NCI-H2029 treated with DMSO at 0.1 percent for 48 hours (cell line): ENCODE data around the gene SIL1.
"Not testable (repeated sequence)": the region's sequence is repeated elsewhere in the genome, so short reads cannot be mapped to it uniquely, and the experiment has no call there.

ENCODE experiments used
- DNase-seq: peaks from one replicate; lab custom pipeline; 2025; lab: John Stamatoyannopoulos, UW

The SIL1 gene

DNA sequence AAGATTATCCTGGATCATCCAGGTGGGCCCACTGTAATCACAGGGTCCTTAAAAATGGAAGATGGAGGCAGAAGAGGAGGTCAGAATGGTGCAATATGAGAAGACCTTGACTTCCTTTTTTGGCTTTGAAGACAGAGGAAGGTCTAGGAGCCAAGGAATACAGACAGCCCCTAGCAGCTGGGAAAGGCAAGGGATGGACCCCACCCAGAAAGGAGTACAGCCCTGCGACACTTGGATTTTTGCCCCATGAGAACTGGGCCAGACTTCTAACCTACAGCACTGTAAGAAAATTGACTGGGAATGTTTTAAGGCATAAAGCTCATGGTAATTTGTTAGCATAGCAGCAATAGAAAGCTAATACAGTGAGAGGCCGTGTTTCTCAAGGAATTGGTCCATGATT lies 256.1 kb downstream of the SIL1 start:
- no peak for DNase-seq

DNA sequence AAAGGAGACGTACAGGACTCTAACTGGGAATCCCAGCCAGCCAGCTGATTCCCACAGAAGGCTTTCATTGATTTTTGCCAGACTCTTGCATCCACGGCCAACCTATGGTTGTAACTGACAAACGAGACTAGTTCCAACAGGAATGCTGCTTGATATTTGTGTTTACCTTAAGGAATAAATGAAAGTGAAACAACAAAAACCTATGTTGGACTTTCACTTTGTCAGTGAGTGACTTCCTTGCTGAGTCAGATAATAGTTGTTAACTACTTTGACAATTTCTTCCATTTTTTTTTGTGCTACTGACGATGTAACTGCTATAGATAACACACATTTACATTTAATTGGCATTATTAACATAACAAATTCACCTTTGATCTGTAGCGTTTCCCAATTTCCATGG lies 259.6 kb downstream of the SIL1 start:
- no peak for DNase-seq

DNA sequence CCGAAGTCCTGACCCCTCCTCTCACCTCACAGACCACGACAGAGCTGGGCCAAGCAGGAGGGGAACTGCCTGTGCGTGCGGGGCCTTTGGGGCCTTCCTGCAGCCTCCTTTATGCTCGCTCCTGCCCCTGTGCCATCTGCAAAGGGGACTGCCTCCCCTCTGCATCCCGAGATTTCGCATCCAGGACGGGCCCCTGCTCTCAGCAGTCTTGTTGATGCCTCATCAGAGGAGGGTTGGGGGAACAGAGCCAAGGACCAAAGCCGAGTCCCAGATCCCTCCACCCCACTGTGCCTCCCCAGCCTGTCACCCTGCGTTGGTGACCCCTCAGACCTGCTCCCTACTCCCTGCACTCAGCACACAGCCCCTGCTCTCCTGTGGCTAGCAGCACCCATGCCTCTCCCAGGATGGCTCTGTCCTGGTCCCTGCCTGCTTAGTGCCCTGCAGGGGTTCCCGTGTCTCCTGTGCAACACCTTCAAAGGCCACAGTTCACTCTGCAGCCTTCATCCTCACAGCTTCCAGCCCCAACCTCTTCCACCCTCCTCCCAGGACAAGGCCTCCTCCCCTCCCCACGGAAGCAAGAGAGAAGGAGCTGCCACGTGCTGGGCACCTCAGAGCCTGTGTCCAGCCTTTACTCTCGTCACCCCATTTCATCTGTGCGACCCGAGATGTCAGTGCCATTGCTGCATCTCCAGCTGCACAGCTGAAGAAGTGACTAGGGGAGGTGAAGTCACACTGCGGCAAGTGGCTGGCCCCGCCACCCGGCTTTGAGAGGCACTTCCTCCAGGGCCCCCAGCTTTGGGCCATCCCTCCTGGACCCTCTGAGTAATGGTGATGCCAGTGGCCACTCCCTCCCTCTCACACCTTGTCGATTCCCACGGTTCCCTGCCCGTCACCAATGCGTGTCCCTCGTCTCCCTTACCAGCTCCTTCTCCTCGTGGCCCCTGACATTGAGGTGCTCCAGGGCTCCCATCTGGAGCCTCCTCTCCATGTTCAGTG lies 260.5 kb downstream of the SIL1 start:
- no peak for DNase-seq

DNA sequence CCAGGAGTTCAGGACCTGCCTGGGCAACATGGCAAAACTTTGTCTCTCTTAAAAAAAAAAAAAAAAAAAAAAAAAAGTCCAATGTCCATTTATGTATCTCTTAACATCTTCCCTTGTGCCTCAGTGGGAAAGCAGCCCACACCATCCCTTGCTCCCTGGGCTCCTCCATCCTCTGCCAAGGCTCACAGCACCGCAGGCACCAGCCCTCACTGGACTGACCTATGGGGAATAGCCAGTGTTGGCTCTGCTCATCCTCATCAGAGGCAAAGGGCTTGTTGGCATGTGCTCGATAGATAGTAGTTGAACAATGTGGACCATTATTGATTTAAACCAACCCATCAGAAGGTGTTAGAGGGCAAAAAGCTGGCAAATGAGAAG lies 261.2 kb downstream of the SIL1 start:
- no peak for DNase-seq

DNA sequence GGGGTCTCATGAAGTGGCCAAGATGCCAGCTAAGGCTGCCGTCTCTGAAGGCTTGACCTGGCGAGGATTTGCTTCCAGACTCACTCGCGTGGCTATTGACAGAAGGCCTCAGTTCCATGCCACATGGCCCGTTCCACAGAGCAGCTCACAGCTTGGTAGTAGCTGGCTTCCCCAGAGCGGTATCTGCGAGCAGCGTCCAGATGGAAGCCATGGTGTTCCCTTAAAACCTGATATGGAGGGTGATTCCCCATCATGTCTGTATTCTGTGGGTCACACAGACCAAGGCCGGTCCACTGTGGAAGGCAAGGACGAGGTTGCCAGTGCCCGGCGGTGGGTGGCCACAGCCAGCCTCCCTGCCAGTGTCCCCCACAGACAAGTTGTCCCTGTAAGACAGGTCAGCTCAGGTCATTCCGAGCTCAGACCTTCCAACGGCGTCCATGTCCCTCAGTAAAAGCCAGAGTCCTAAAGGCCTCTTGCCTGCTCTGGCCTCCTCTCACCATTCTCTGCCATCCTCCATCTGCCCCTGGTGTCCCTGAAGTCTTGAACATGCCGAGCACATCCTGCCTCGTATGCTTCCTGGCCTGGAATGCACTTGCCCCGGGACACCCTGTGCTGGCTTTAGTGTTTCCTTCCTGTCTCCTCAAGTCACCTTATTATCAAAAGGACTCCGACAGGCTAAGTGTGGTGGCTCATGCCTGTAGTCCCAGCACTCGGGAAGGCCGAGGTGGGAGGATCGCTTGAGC lies 261.8 kb downstream of the SIL1 start:
- no peak for DNase-seq

DNA sequence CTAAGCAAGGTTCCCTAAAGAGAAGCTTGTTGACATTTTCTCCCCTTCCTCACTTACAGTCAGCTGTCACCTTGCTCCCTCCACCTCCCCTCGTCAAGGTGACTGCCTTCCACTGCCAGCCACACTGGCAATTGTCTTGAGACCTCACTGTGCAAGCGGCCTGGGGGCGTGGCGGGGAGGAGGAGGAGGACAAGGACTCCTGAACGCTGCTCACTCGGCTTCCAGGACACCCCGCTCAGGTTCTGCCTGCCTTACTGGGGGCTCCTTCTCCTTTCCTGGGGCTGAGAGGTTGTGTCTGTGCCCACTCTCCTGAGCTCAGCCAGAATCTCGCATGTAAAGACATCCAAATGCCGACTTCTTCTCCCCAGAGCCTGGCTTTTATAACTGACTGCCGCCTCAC lies 262.7 kb downstream of the SIL1 start:
- no peak for DNase-seq

DNA sequence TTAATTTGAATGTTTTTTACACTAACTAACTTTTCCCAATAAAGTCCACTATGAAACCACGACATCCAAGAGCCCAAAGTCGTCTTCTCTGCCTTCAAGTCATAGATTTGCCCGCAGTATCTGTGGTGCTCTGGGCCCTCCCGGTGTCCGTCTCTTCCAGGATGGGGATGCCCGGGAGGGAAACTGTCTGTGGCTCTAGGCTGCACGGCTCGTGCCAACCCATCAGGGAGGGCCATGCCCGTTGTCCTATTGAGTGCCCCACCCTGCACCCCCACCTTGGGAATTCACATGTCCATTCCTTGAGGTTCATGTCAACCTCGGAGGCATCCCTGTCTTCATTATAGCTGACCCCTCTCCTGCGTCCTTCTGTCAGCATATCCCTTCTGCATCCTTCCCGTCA lies 263.2 kb downstream of the SIL1 start:
- DNase-seq = no peak

DNA sequence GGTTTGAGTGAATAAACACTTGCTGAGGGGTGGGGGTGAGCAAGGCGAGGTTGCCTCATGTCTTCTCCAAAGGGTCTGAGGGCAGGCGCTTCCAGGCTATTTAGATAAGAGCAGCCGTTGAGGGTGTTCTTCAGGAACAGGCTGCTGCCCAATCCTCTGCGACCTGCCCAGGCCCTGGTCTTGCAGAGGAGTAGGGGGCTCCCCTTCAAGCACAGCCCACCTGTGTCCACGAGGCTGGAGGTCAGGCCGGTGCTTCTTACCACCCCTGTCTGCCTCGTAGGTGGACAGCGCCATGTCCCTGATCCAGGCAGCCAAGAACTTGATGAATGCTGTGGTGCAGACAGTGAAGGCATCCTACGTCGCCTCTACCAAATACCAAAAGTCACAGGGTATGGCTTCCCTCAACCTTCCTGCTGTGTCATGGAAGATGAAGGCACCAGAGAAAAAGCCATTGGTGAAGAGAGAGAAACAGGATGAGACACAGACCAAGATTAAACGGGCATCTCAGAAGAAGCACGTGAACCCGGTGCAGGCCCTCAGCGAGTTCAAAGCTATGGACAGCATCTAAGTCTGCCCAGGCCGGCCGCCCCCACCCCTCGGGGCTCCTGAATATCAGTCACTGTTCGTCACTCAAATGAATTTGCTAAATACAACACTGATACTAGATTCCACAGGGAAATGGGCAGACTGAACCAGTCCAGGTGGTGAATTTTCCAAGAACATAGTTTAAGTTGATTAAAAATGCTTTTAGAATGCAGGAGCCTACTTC lies 264.5 kb downstream of the SIL1 start:
- no peak for DNase-seq

DNA sequence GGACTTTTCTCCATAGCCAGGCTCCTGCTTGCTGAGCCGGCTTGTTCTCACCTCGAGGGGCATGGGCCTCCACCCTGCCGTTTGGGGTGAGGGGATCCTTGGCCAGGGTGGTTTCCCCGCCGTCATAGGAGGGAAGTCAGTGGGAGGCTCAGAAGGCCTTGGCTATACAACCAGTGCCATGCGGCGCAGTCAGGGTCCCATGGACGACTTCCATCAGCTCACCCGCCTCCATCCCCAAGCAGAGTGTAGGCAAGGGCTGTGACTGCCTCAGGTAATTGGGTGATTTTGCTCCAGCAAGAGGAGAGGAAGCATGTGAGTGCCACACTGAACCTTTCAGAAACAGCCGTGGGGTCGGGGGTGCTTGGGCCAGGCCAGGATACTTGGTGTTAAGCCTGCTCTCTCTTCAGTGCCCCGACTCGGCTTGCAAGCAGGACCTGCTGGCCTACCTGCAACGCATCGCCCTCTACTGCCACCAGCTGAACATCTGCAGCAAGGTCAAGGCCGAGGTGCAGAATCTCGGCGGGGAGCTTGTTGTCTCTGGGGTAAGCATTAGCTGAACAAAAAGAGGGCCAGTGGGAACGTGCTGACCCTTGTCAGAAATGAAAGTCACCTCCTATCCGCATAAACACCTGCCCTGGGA lies 265.9 kb downstream of the SIL1 start:
- no peak for DNase-seq

DNA sequence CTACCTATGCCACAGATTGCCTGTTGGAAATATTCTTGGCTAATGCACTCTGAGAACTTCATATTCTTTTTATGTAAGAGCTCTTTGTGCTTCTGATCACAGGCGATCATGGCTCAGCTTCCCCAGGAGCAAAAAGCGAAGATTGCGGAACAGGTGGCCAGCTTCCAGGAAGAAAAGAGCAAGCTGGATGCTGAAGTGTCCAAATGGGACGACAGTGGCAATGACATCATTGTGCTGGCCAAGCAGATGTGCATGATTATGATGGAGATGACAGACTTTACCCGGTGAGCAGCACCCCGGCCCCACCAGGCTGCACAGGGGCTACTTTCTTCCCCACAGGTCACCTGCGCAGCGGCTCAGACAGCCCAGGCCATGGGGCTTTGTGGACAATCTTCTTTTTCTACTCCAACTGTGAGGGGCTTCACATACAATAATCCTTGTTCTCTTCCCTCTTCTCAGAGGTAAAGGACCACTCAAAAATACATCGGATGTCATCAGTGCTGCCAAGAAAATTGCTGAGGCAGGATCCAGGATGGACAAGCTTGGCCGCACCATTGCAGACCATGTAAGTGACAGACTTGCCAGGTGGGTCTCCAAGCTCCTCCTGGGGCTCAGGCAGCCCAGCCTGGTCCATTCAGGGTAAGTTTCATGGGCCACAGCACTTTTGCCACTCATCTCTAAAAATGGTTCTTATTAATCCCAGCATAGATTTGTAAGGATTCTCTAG lies 267.6 kb downstream of the SIL1 start:
- DNase-seq = no peak

DNA sequence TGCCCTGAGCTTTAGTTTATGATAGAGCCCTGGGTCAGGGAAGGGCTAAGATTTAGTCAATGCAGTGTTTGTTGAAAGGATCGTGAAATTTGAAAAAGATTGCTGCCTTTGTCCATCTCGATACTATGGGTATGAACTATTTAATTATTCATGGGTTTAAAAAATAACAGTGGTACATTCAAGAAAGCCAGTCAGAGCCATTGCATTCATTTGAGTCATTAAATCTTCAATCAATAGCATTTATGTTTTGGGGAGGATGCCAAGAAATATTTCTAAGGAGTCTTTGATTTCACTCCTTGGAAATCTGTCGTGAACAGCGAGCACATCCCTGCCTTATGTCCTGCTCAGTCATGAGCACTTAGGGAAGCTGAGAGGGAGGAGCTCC lies 268.6 kb downstream of the SIL1 start:
- no peak for DNase-seq

DNA sequence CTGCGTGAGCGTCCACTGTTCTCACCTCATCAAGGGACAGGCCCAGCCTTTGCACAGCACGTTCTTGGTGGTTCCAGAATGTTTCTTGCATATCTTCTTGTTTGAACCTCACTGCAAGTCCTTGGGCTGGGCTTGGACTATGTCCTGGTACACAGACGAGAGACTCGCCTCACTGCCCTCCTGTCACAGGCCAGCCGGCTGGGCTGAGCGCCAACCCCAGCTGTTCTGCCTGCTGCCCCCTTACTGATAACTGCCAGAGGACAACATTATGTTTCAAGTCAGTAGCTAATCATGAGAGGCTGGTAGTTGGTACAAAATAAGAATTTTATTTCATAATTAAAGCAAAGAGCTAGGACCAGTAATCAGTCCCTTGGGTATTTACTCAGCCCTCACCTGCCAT lies 270.2 kb downstream of the SIL1 start:
- DNase-seq = no peak

DNA sequence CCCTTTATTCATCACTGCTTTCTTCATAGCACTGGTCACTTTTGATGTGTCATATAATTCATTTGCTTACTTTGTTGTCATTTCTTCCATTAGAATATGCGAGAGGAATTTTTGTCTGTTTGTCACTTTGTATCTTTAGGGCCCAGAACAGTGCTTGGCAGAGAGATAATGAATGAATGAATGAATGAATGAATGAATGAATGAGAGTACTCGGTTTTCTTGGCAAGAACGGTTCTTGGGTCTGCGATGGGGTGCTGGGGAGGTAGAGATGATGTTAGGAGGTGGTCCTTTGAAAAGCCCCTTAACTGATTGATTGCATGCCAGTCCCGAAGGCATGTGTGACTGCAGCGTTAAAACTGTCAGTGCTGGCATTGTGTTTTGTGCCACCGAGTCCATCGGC lies 270.6 kb downstream of the SIL1 start:
- no peak for DNase-seq

DNA sequence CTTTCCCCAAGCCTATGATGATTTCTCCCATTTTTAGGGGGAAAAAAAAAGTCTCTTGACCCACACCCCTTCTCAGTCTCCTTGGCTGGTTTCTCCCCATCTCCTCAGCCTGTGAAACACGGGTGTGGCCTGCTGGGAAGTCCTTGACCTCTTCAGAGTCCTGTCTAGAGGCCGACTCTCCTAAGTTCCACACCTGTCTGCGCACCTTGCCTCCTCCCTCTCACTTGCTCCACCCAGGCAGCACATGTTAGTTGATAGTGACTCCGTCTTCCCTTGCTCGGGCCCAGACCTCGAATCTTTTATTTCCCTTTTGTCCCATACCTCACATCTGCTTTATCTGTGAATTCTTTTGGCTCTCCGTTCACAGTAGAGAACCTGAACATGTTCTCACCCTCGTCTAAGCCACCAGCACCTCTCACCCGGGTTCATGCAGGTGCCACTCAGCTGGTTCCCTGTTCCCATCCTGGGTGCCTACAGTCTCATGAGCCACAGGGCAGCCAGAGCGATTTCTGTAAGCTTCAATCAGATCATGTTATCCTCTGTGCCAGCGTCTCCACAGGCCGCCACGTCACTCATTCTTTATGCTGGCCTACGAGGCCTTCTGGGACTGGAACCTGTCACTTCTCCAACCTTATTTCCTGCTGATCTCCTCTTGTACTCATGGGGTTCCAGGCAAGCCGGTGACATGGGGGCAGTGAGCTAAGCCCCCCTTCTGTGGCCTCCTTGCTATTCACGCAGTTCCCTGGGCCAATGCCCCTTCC lies 271.3 kb downstream of the SIL1 start:
- no peak for DNase-seq

DNA sequence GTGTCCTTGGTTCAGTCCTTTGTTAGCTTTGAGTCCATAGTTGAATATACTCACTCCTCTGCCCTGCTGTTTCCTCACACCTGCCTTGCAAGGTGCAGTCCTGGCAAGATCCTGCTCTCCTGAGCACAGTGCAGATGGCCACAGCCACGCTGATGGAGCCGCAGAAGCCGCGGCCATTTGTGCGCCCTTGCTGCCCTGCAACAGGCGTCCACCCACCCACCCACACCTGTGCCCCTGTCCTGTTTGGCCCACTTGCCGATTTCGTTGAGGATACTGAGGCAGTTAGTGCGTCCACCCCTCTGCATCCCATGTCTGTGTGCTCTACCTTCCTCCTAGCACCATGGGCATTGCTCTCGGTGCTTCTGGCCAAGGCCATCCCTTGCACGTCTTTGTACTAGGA lies 271.9 kb downstream of the SIL1 start:
- no peak for DNase-seq

DNA sequence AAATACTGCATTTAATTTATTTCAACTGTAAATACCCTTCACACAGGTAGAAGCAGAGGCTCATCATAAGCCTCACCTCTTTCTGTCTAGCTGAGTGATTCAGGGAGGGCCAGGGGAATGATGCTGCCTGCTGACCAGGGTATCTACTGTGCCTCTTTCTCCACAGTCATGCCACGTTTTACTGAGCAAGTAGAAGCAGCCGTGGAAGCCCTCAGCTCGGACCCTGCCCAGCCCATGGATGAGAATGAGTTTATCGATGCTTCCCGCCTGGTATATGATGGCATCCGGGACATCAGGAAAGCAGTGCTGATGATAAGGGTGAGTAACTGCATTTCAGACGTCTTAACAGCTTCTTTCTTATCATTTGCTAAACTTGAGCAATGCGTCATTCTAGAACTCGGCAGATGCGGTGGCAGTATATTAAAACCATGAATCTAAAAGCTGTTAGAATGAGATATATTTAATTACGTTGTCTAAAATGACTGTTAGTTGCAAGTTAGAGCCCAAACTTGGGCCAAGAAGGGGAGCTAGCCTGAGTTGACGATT lies 273.0 kb downstream of the SIL1 start:
- no peak for DNase-seq

DNA sequence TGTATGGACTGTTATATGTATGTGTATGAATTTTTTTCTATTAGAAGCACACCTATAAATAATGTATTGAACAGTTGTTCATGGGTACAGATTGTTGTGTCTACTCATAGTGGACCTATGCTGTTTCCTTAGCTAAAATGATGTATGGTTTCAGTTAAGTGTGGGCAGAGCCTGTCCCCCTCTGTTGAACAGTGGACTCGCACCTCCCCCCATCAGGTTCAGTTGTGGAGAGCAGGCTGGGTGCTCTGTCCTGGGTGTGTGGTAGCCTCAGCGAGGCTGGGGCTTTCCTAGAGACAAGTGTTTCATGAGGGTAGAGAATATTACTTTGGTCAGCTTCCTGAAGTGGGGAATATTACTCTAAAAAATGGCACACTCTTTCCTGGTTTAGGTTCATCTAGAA lies 275.7 kb downstream of the SIL1 start:
- no peak for DNase-seq

DNA sequence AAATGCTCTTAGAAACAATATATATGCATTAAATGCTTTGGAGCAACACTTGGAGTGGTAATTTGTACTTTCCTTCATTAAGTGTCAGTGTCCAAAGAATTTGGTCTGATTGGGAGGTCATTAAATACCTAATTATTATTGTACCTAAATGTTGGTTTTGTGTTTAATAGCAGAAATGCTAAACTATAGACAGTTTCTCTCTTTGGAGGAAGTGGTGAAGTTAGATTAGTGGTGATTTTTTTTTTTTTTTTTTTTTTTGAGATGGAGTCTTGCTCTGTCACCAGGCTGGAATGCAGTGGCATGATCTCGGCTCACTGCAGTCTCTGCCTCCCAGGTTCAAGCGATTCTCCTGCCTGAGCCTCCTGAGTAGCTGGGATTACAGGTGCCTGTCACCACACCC lies 276.8 kb downstream of the SIL1 start:
- DNase-seq = not testable (repeated sequence)

DNA sequence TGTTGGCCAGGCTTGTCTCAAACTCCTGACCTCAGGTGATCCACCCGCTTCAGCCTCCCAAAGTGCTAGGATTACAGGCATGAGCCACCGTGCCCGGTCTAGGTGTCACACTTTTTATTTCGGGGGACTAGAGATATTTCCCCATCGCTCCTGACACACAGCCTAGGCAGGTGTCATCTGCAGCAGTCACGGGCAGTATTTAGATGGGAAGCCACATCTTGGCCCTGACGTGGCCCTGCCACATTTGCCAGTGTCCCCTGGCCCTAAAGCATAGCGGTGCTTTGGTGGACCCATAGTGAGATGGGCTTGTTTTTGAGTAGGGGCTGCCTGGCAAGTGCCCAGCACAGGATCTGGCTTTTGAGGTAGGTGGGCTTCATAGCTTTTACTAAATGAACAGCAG lies 278.0 kb downstream of the SIL1 start:
- no peak for DNase-seq

DNA sequence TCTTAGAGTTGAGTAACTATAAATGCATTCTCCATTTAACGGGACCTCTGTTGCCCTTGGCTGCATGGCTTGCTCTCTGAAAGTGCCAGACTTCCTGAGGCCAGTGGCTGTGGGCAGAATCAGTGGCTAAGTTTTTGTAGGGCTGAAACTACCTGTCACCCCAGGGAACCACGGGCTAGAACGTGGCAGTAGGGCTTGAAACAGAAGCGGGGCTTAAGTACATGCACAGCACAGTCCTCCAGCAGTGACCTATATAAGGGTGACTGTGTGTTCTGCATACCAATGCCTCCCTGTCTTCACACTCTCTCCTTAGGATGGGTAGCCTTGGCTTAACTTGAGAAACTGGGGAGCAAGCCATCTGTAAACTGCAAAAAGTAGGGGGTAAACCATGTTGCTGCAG lies 279.5 kb downstream of the SIL1 start:
- DNase-seq = no peak
